ENCODE results near the gene SRGAP3.

The SRGAP3 gene

DNA sequence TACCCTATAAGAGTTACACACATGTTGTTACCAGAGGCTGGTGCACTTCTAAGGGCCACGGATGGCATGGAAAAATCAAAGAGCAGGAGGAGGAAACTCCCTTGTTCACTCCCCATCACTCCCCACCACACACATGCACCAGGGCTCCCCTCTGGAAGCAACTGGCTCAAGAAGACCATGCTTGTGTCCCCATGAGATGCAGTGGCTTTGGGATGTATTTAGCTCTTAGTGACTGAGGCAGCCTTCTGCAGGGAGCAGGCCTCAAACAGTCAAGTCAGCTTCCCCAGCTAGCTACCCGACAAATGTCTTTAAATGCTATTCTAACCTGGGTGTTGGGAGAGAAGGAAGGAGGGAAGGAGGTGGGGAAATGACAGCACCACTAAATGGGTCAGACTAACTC lies 253.2 kb downstream of the SRGAP3 start:
- no peak for TF ChIP-seq TCF4 (CRISPR knock-in tag; IDR thresholded peaks at IDR 0.05; ENCODE audit: borderline replicate concordance)
- no peak for TF ChIP-seq ZNF70 (CRISPR knock-in tag; IDR thresholded peaks at IDR 0.05)
- no peak for TF ChIP-seq RARB (CRISPR knock-in tag; IDR thresholded peaks at IDR 0.05)
- no peak for TF ChIP-seq ZFP3 (CRISPR knock-in tag; IDR thresholded peaks at IDR 0.05)
- TF ChIP-seq ZFP30 (CRISPR knock-in tag; IDR thresholded peaks at IDR 0.05) = no peak
- TF ChIP-seq, protein P1, sequence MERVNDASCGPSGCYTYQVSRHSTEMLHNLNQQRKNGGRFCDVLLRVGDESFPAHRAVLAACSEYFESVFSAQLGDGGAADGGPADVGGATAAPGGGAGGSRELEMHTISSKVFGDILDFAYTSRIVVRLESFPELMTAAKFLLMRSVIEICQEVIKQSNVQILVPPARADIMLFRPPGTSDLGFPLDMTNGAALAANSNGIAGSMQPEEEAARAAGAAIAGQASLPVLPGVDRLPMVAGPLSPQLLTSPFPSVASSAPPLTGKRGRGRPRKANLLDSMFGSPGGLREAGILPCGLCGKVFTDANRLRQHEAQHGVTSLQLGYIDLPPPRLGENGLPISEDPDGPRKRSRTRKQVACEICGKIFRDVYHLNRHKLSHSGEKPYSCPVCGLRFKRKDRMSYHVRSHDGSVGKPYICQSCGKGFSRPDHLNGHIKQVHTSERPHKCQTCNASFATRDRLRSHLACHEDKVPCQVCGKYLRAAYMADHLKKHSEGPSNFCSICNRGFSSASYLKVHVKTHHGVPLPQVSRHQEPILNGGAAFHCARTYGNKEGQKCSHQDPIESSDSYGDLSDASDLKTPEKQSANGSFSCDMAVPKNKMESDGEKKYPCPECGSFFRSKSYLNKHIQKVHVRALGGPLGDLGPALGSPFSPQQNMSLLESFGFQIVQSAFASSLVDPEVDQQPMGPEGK (CRISPR knock-in tag; IDR thresholded peaks at IDR 0.05; ENCODE audit: borderline replicate concordance) = no peak
- no peak for TF ChIP-seq BACH2 (CRISPR knock-in tag; IDR thresholded peaks at IDR 0.05; ENCODE audit: borderline replicate concordance)
- TF ChIP-seq, protein P2, sequence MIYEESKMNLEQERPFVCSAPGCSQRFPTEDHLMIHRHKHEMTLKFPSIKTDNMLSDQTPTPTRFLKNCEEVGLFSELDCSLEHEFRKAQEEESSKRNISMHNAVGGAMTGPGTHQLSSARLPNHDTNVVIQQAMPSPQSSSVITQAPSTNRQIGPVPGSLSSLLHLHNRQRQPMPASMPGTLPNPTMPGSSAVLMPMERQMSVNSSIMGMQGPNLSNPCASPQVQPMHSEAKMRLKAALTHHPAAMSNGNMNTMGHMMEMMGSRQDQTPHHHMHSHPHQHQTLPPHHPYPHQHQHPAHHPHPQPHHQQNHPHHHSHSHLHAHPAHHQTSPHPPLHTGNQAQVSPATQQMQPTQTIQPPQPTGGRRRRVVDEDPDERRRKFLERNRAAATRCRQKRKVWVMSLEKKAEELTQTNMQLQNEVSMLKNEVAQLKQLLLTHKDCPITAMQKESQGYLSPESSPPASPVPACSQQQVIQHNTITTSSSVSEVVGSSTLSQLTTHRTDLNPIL (CRISPR knock-in tag; IDR thresholded peaks at IDR 0.05; ENCODE audit: low read depth) = no peak
- no peak for ATAC-seq

DNA sequence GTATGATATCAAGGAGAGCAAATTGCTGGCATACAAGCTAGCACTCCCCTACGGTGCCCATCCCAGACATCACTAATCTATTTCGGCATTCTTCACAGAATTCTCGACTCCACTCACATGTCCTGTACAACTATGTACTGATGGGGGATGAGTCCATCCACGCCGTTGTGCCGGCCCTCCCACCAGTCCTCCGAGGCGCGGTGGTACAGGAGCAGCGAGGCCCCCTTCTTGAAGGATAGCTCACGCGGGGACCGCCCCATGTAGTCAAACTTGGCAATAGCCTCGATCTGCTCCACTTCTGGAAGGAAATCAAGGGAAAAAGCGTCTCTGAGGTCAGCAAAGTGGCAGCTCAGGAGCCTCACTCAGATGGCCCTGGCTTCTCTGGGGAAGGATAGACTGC lies 255.2 kb downstream of the SRGAP3 start:
- no peak for ATAC-seq
- no peak for TF ChIP-seq ZNF70 (CRISPR knock-in tag; IDR thresholded peaks at IDR 0.05)
- no peak for TF ChIP-seq TCF4 (CRISPR knock-in tag; IDR thresholded peaks at IDR 0.05; ENCODE audit: borderline replicate concordance)
- TF ChIP-seq, protein P1 (CRISPR knock-in tag; IDR thresholded peaks at IDR 0.05; ENCODE audit: borderline replicate concordance) = no peak
- TF ChIP-seq, protein P3, sequence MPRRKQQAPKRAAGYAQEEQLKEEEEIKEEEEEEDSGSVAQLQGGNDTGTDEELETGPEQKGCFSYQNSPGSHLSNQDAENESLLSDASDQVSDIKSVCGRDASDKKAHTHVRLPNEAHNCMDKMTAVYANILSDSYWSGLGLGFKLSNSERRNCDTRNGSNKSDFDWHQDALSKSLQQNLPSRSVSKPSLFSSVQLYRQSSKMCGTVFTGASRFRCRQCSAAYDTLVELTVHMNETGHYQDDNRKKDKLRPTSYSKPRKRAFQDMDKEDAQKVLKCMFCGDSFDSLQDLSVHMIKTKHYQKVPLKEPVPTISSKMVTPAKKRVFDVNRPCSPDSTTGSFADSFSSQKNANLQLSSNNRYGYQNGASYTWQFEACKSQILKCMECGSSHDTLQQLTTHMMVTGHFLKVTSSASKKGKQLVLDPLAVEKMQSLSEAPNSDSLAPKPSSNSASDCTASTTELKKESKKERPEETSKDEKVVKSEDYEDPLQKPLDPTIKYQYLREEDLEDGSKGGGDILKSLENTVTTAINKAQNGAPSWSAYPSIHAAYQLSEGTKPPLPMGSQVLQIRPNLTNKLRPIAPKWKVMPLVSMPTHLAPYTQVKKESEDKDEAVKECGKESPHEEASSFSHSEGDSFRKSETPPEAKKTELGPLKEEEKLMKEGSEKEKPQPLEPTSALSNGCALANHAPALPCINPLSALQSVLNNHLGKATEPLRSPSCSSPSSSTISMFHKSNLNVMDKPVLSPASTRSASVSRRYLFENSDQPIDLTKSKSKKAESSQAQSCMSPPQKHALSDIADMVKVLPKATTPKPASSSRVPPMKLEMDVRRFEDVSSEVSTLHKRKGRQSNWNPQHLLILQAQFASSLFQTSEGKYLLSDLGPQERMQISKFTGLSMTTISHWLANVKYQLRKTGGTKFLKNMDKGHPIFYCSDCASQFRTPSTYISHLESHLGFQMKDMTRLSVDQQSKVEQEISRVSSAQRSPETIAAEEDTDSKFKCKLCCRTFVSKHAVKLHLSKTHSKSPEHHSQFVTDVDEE (CRISPR knock-in tag; IDR thresholded peaks at IDR 0.05) = no peak
- no peak for TF ChIP-seq ESRRG (CRISPR knock-in tag; IDR thresholded peaks at IDR 0.05)
- TF ChIP-seq ZFP3 (CRISPR knock-in tag; IDR thresholded peaks at IDR 0.05) = no peak
- no peak for TF ChIP-seq ISL1 (CRISPR knock-in tag; IDR thresholded peaks at IDR 0.05)
- no peak for TF ChIP-seq OSR1 (CRISPR knock-in tag; IDR thresholded peaks at IDR 0.05)

DNA sequence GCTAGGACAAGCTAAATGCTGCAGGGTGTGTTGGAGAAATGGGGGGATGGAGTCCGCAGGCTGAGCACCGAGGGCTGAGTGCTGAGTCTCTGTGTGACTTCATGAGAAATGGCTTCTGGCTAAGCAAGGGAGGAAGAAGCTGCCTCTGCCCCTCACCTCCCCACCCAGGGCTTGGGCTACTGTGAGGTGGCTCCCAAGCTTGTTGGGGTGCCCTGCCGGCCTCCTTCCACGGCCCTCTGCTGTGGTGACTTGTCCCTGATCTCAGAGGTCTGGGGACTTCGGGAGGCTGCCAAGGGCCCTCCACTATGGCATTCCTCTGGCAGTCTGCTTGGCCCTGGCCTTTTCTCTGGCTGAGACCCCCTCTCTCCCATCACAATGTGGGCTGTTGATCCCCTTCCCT lies 256.1 kb downstream of the SRGAP3 start:
- no peak for ATAC-seq
- no peak for TF ChIP-seq PPARA (CRISPR knock-in tag; IDR thresholded peaks at IDR 0.05; ENCODE audit: borderline replicate concordance)
- no peak for TF ChIP-seq ZC3H10 (CRISPR knock-in tag; IDR thresholded peaks at IDR 0.05)
- TF ChIP-seq RARB (CRISPR knock-in tag; IDR thresholded peaks at IDR 0.05) = no peak
- TF ChIP-seq, protein P2 (CRISPR knock-in tag; IDR thresholded peaks at IDR 0.05; ENCODE audit: low read depth) = no peak
- no peak for TF ChIP-seq ESRRG (CRISPR knock-in tag; IDR thresholded peaks at IDR 0.05)
- TF ChIP-seq ZNF70 (CRISPR knock-in tag; IDR thresholded peaks at IDR 0.05) = no peak
- TF ChIP-seq SNAI2 (CRISPR knock-in tag; IDR thresholded peaks at IDR 0.05) = no peak
- TF ChIP-seq CSDC2 (CRISPR knock-in tag; IDR thresholded peaks at IDR 0.05) = no peak
- TF ChIP-seq ZFP3 (CRISPR knock-in tag; IDR thresholded peaks at IDR 0.05) = no peak
- no peak for TF ChIP-seq ARNTL (CRISPR knock-in tag; IDR thresholded peaks at IDR 0.05; ENCODE audit: borderline replicate concordance, low read depth)
- TF ChIP-seq GLIS3 (CRISPR knock-in tag; IDR thresholded peaks at IDR 0.05) = no peak
- TF ChIP-seq, protein P3 (CRISPR knock-in tag; IDR thresholded peaks at IDR 0.05) = no peak
- TF ChIP-seq TCF4 (CRISPR knock-in tag; IDR thresholded peaks at IDR 0.05; ENCODE audit: borderline replicate concordance) = no peak
- TF ChIP-seq, protein P4, sequence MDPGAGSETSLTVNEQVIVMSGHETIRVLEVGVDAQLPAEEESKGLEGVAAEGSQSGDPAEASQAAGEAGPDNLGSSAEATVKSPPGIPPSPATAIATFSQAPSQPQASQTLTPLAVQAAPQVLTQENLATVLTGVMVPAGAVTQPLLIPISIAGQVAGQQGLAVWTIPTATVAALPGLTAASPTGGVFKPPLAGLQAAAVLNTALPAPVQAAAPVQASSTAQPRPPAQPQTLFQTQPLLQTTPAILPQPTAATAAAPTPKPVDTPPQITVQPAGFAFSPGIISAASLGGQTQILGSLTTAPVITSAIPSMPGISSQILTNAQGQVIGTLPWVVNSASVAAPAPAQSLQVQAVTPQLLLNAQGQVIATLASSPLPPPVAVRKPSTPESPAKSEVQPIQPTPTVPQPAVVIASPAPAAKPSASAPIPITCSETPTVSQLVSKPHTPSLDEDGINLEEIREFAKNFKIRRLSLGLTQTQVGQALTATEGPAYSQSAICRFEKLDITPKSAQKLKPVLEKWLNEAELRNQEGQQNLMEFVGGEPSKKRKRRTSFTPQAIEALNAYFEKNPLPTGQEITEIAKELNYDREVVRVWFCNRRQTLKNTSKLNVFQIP (CRISPR knock-in tag; IDR thresholded peaks at IDR 0.05; ENCODE audit: borderline replicate concordance, low read depth) = no peak
